HG03108 (cell line): Measurements from ENCODE around the gene CYP2B6.
"Not testable (repeated sequence)": the region's sequence is repeated elsewhere in the genome, so short reads cannot be mapped to it uniquely, and the experiment has no call there.

ENCODE experiments used
- ATAC-seq: cut with Tn5 transposase; IDR thresholded peaks from one replicate; pipeline ENCODE4 v1.9.1; 2021; ENCODE audit warnings: moderate library complexity; ENCODE audit not compliant: unreplicated experiment

CYP2B6 gene

GRCh38 chr19:40980743-40981442, 10.2 kb upstream of the CYP2B6 start:
- not testable (repeated sequence) for ATAC-seq

GRCh38 chr19:40981591-40981990, 9.5 kb upstream of the CYP2B6 start:
- no peak for ATAC-seq

- ATAC-seq, result no peak
These were observed 8.4 kb upstream of the CYP2B6 start for GRCh38 chr19:40982594-40983101.

GRCh38 chr19:40989453-40989852, 1.6 kb upstream of the CYP2B6 start:
- no peak for ATAC-seq

- no peak for ATAC-seq
These were observed 4.3 kb downstream of the CYP2B6 start for GRCh38 chr19:40995355-40995754.

- ATAC-seq, result not testable (repeated sequence)
These were observed 7.9 kb downstream of the CYP2B6 start for GRCh38 chr19:40999018-40999417.

GRCh38 chr19:41000310-41000737, 9.2 kb downstream of the CYP2B6 start:
- ATAC-seq, result no peak

GRCh38 chr19:41001243-41001971, 10.3 kb downstream of the CYP2B6 start:
- ATAC-seq, result no peak

GRCh38 chr19:41003656-41004055, 12.6 kb downstream of the CYP2B6 start:
- ATAC-seq, result not testable (repeated sequence)

- no peak for ATAC-seq
These were observed 18.7 kb downstream of the CYP2B6 start for GRCh38 chr19:41009700-41010235.

- ATAC-seq, result no peak
These were observed 22.3 kb downstream of the CYP2B6 start for GRCh38 chr19:41013359-41013758.

GRCh38 chr19:41014643-41015042, 23.6 kb downstream of the CYP2B6 start:
- ATAC-seq, result no peak

- no peak for ATAC-seq
These were observed 25.5 kb downstream of the CYP2B6 start for GRCh38 chr19:41016488-41017071.

- no peak for ATAC-seq
These were observed 27.7 kb downstream of the CYP2B6 start for GRCh38 chr19:41018736-41019290.

GRCh38 chr19:41019346-41019745, 28.3 kb downstream of the CYP2B6 start:
- no peak for ATAC-seq

GRCh38 chr19:41023193-41023592, 32.1 kb downstream of the CYP2B6 start:
- ATAC-seq, result no peak

GRCh38 chr19:41025411-41025810, 34.3 kb downstream of the CYP2B6 start:
- ATAC-seq, result no peak

- no peak for ATAC-seq
These were observed 34.8 kb downstream of the CYP2B6 start for GRCh38 chr19:41025871-41026270.

GRCh38 chr19:41027273-41027967, 36.3 kb downstream of the CYP2B6 start:
- ATAC-seq, result no peak
